ENCODE data around the gene PTGS2. TPM values are rescaled to one million over a fixed set of nuclear protein-coding genes. Genes with fewer than 3 reads are reported as not detected.

PTGS2 gene
- 19.1 and 21.9 TPM in 2 replicates for total RNA-seq
- 6.2 and 9.9 TPM in 2 replicates for polyA plus RNA-seq

- H2AFZ ChIP-seq: peak within 1 kb of the TSS; percentile 58
- no peaks in the 10 kb centered on the region for H3K9me2 ChIP-seq (replicated peaks; ENCODE audit: insufficient read depth)
- no peaks in the 10 kb centered on the region for H3K36me3 ChIP-seq (replicated peaks; ENCODE audit: insufficient read depth, low read depth)
- peak within 1 kb of the TSS; percentile 60 for H3K4me3 ChIP-seq
- WGBS (ENCODE audit: low lambda C conversion rate, missing lambda C conversion rate): 1% methylated on average over 52 of the region's 52 CpGs
- TF ChIP-seq EZH2phosphoT487 (IDR thresholded peaks at IDR 0.05; ENCODE audit: low read depth, severe bottlenecking, unreplicated experiment) (no peak), EZH2 (IDR thresholded peaks at IDR 0.05; ENCODE audit: borderline replicate concordance) (no peak), CTCF (IDR thresholded peaks at IDR 0.05; ENCODE audit: poor library complexity) (peak; percentile 58)
- peak within 1 kb of the TSS; percentile 77 for H3K4me2 ChIP-seq
- H3K27me3 ChIP-seq: peaks cover 15% of the 10 kb centered on the region
- H3K27ac ChIP-seq: peak within 1 kb of the TSS; percentile 84
- H4K20me1 ChIP-seq (ENCODE audit: insufficient read depth, poor library complexity, severe bottlenecking): no peaks in the 10 kb centered on the region
- DNase-seq (ENCODE audit: low spot score): peak; percentile 92
- H3K79me2 ChIP-seq: no peaks in the 10 kb centered on the region
- no peaks in the 10 kb centered on the region for H3K9me3 ChIP-seq (ENCODE audit: low read depth)
- H3K4me1 ChIP-seq (ENCODE audit: insufficient read depth): no peaks in the 10 kb centered on the region
Observed at GRCh38 chr1:186680245-186681061, at the start of gene PTGS2. Gene PTGS2, minus strand, starts transcription at chr1:186680423. Its CDS starts 133 bp downstream, at chr1:186680290.

DNA sequence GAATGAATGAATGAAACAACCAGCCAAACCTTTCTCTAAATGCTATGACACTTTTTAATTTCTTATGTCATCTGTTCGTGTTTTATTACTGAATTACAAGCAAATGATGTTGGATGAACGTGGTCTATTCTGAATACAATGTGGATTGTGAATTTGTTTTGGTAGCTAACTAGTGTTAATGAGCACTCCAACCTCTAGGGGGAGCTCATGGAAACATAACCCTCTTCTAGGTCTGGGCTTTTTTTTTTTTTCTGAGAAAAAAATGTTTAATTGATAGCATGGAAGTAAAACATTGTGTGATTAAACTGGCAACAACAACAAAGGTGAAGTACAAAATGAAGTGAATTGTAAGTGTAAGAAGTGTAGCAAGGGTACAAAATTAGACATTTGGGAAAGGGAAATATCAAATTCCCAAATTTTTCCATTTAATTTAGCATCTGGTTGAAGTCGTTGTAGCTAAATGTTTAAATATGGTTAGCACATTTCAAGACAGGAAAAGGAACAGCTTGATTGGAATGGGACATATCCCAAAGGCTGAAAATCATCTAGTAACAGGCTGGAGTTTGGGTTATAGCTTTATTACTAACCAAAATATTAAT lies 42.6 kb upstream of the PTGS2 start:
- peak; percentile 70 for DNase-seq (ENCODE audit: low spot score)

GRCh38 chr1:186717286-186717685 lies 37.1 kb upstream of the PTGS2 start:
- Histone ChIP-seq H3K9me2 (replicated peaks; ENCODE audit: insufficient read depth) (no peaks in the 10 kb centered on the region), H3K9me3 (ENCODE audit: low read depth) (no peaks in the 10 kb centered on the region), H4K20me1 (ENCODE audit: insufficient read depth, poor library complexity, severe bottlenecking) (no peaks in the 10 kb centered on the region), H3K4me3 (no peak overlapping the region), H3K36me3 (replicated peaks; ENCODE audit: insufficient read depth, low read depth) (no peaks in the 10 kb centered on the region), H3K4me2 (no peak overlapping the region), H3K79me2 (no peaks in the 10 kb centered on the region), H3K27me3 (no peaks in the 10 kb centered on the region), H3K4me1 (ENCODE audit: insufficient read depth) (no peaks in the 10 kb centered on the region), H3K27ac (no peak overlapping the region), H2AFZ (no peak overlapping the region)
- no peak for TF ChIP-seq EZH2phosphoT487 (IDR thresholded peaks at IDR 0.05; ENCODE audit: low read depth, severe bottlenecking, unreplicated experiment)
- TF ChIP-seq EZH2 (IDR thresholded peaks at IDR 0.05; ENCODE audit: borderline replicate concordance): no peak
- TF ChIP-seq CTCF (IDR thresholded peaks at IDR 0.05; ENCODE audit: poor library complexity): no peak
- WGBS (ENCODE audit: low lambda C conversion rate, missing lambda C conversion rate): 57% methylated on average over 2 of the region's 2 CpGs
- no peak for DNase-seq (ENCODE audit: low spot score)

More for the DNA sequence above, 42.6 kb upstream of the PTGS2 start:
- Histone ChIP-seq H4K20me1 (ENCODE audit: insufficient read depth, poor library complexity, severe bottlenecking) (no peaks in the 10 kb centered on the region), H3K36me3 (replicated peaks; ENCODE audit: insufficient read depth, low read depth) (no peaks in the 10 kb centered on the region), H3K27ac (no peak overlapping the region), H3K4me2 (no peak overlapping the region), H3K79me2 (no peaks in the 10 kb centered on the region), H2AFZ (no peak overlapping the region), H3K4me3 (no peak overlapping the region), H3K27me3 (no peaks in the 10 kb centered on the region), H3K9me2 (replicated peaks; ENCODE audit: insufficient read depth) (no peaks in the 10 kb centered on the region), H3K9me3 (ENCODE audit: low read depth) (no peaks in the 10 kb centered on the region), H3K4me1 (ENCODE audit: insufficient read depth) (no peaks in the 10 kb centered on the region)
- TF ChIP-seq CTCF (IDR thresholded peaks at IDR 0.05; ENCODE audit: poor library complexity) (peak; percentile 45), EZH2phosphoT487 (IDR thresholded peaks at IDR 0.05; ENCODE audit: low read depth, severe bottlenecking, unreplicated experiment) (no peak)
- 52% methylated on average over 3 of the region's 3 CpGs for WGBS (ENCODE audit: low lambda C conversion rate, missing lambda C conversion rate)
